OCI-LY3 (cell line): ENCODE measurements around the gene SLC2A13.
"Not testable (repeated sequence)": the region's sequence is repeated elsewhere in the genome, so short reads cannot be mapped to it uniquely, and the experiment has no call there.

Experiments
- H2AFZ ChIP-seq: fragments of 200-600, 300-600 bp; shearing (Covaris generic); 2 replicates; pipeline ENCODE4 v1.6.0; 2014; ENCODE audit warnings: antibody characterized with exemption, low read depth, low read length
- H3K27ac ChIP-seq: fragments of 200-600, 300-600 bp; sonication (generic); 2 replicates; pipeline ENCODE4 v1.5.1; 2014; ENCODE audit warnings: mild to moderate bottlenecking, low read length, moderate library complexity, mixed read lengths
- H3K27me3 ChIP-seq: fragments of 200-600, 300-600 bp; sonication (generic); 2 replicates; pipeline ENCODE4 v1.6.1; 2014; ENCODE audit warnings: low read depth, low read length, mixed read lengths
- H3K36me3 ChIP-seq: fragments of 200-600, 300-600 bp; sonication (generic); replicated peaks from 2 replicates; pipeline ENCODE3; 2014; ENCODE audit warnings: low read depth, low read length, mixed read lengths
- H3K4me1 ChIP-seq: fragments of 300-600, 200-600 bp; sonication (generic); 2 replicates; pipeline ENCODE4 v1.6.1; 2014; ENCODE audit warnings: low read length, mixed read lengths
- H3K4me2 ChIP-seq: fragments of 200-600, 300-600 bp; sonication (generic); 2 replicates; pipeline ENCODE4 v1.6.1; 2014; ENCODE audit warnings: low read length, mixed read lengths
- H3K4me3 ChIP-seq: fragments of 300-600, 200-600 bp; sonication (generic); 2 replicates; pipeline ENCODE4 v1.5.1; 2014; ENCODE audit warnings: antibody characterized with exemption, mild to moderate bottlenecking, low read length, moderate library complexity
- H3K79me2 ChIP-seq: fragments of 300-600, 200-600 bp; shearing (Covaris generic); 2 replicates; pipeline ENCODE4 v1.6.1; 2014; ENCODE audit warnings: mild to moderate bottlenecking, low read length, mixed read lengths
- H3K9ac ChIP-seq: fragments of 300-600, 200-600 bp; shearing (Covaris generic); 2 replicates; pipeline ENCODE4 v1.6.0; 2014; ENCODE audit warnings: mild to moderate bottlenecking, low read length, moderate library complexity
- H3K9me3 ChIP-seq: fragments of 200-600, 300-600 bp; shearing (Covaris generic); 2 replicates; pipeline ENCODE4 v1.6.1; 2014; ENCODE audit warnings: low read length, mixed read lengths; ENCODE audit not compliant: insufficient read depth
- H4K20me1 ChIP-seq: fragments of 200-600, 300-600 bp; sonication (generic); 2 replicates; pipeline ENCODE4 v1.6.1; 2016; ENCODE audit warnings: low read length, mixed read lengths; ENCODE audit not compliant: insufficient read depth
- EZH2phosphoT487 ChIP-seq: fragments of 200-600 bp; shearing (Covaris generic); IDR thresholded peaks from 2 replicates; pipeline ENCODE4 v1.6.1; 2018; ENCODE audit warnings: antibody characterized with exemption, mixed run types, low read depth
- TF ChIP-seq, protein P1 (sequence below): fragments of 200-600, 300-600 bp; sonication (generic); IDR thresholded peaks from 2 replicates; pipeline ENCODE4 v1.5.1; 2014; ENCODE audit warnings: antibody characterized with exemption, low read length, low read depth

The SLC2A13 gene

DNA sequence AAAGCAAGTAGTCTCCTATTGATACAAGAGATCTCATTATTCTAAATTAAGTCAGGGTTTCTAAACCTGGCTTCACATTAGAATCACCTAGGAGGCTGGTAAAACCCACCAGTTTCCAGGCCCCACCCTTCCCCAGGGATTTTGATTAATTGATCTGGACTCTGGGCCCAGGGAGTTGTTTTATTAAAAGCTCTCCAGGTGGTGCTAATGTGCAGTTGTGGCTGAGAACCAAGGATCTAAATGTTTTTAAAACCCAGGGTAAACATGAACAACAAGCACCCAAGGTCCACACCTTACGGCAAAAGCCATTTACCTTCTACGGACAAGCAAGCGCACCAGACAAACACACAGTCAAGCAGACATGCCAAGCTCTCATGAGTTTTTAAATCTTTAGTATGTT, 73.9 kb downstream of the SLC2A13 start:
- Histone ChIP-seq H3K27ac (no peak overlapping the region), H3K4me3 (no peak overlapping the region), H3K4me1 (peaks cover 11% of the 10 kb centered on the region), H2AFZ (no peak overlapping the region), H3K4me2 (no peak overlapping the region), H3K27me3 (no peaks in the 10 kb centered on the region), H3K9me3 (no peaks in the 10 kb centered on the region), H4K20me1 (no peaks in the 10 kb centered on the region), H3K36me3 (peaks cover 3% of the 10 kb centered on the region), H3K9ac (no peak overlapping the region), H3K79me2 (no peaks in the 10 kb centered on the region)
- TF ChIP-seq EZH2phosphoT487 = no peak
- TF ChIP-seq, protein P1, sequence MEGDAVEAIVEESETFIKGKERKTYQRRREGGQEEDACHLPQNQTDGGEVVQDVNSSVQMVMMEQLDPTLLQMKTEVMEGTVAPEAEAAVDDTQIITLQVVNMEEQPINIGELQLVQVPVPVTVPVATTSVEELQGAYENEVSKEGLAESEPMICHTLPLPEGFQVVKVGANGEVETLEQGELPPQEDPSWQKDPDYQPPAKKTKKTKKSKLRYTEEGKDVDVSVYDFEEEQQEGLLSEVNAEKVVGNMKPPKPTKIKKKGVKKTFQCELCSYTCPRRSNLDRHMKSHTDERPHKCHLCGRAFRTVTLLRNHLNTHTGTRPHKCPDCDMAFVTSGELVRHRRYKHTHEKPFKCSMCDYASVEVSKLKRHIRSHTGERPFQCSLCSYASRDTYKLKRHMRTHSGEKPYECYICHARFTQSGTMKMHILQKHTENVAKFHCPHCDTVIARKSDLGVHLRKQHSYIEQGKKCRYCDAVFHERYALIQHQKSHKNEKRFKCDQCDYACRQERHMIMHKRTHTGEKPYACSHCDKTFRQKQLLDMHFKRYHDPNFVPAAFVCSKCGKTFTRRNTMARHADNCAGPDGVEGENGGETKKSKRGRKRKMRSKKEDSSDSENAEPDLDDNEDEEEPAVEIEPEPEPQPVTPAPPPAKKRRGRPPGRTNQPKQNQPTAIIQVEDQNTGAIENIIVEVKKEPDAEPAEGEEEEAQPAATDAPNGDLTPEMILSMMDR = 0 out of 2 replicates have a peak, but pooled peaks have one; percentile 4

GRCh38 chr12:40030970-40031369, 74.9 kb downstream of the SLC2A13 start:
- H3K4me1 ChIP-seq = peaks cover 11% of the 10 kb centered on the region
- H3K9me3 ChIP-seq, H3K9ac ChIP-seq, H3K4me2 ChIP-seq, H3K27ac ChIP-seq, H3K27me3 ChIP-seq, H3K4me3 ChIP-seq, H3K36me3 ChIP-seq, H4K20me1 ChIP-seq, H2AFZ ChIP-seq, H3K79me2 ChIP-seq: not testable (repeated sequence)

DNA sequence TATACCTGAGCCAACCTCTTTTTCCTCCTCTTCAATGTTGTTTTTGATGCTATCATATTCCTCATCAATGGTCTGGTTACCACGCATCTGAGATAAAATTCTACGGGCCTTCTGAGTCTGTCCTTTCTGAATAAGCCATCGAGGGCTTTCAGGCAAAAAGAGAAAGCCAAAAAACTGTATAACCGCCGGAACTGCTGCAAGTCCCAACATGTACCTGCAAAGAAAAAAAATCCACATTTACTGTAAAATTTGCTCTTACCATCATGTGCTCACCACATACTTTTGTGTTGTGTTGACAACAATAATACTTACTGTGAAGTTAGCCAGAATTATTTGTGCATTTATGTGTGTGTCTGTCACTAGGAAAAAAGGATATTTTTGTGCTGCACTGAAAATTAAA, 77.6 kb downstream of the SLC2A13 start:
- TF ChIP-seq, protein P1 = no peak
- no peak for TF ChIP-seq EZH2phosphoT487
- Histone ChIP-seq H2AFZ (no peak overlapping the region), H3K27me3 (no peaks in the 10 kb centered on the region), H3K4me2 (no peak overlapping the region), H3K9ac (no peak overlapping the region), H3K9me3 (no peaks in the 10 kb centered on the region), H3K79me2 (no peaks in the 10 kb centered on the region), H3K27ac (no peak overlapping the region), H3K36me3 (peaks cover 3% of the 10 kb centered on the region), H3K4me3 (no peak overlapping the region), H3K4me1 (no peaks in the 10 kb centered on the region), H4K20me1 (no peaks in the 10 kb centered on the region)

DNA sequence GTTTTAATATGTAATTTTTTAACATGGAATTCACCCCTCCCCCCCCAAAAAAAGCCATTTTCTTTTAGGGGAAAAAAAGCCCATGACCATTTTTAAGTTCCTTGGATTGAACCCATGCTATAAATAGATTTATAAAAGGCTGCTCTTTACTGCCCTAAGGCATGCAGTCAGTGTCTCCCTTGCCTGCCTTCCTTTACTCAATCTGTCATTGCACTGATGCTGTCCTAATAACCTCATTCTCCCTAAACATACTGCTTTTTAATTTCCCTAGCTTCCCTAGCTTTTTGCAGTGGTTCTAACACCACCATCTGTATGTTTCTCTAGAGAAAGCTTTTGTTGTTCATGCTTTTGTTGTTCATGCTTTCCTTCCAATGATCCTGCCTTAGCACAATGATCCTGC, 83.0 kb downstream of the SLC2A13 start:
- H3K79me2 ChIP-seq = no peaks in the 10 kb centered on the region
- H3K4me2 ChIP-seq = no peak overlapping the region
- H3K27ac ChIP-seq = no peak overlapping the region
- H3K9ac ChIP-seq = no peak overlapping the region
- no peak overlapping the region for H2AFZ ChIP-seq
- peaks cover 3% of the 10 kb centered on the region for H3K36me3 ChIP-seq
- no peaks in the 10 kb centered on the region for H3K9me3 ChIP-seq
- no peaks in the 10 kb centered on the region for H4K20me1 ChIP-seq
- no peaks in the 10 kb centered on the region for H3K27me3 ChIP-seq
- no peaks in the 10 kb centered on the region for H3K4me1 ChIP-seq
- TF ChIP-seq, protein P1 = no peak
- no peak for TF ChIP-seq EZH2phosphoT487
- H3K4me3 ChIP-seq = no peak overlapping the region

DNA sequence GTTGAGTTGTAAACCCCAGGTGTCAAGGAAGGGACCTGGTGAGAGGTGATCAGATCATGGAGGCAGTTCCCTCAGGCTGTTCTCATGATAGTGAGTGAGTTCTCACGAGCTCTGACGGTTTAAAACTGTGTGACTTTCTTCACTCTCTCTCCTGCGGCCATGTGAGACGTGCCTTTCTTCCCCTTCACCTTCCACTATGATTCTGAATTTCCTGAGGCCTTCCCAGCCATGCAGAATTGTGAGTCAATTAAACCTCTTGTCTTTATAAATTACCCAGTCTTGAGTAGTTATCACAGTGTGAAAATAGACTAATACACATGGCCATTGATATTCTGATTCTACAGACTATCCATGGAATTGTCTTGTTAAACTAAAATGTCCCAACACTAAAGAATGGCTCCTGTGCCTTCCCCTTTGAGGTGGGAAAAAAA, 85.6 kb downstream of the SLC2A13 start:
- Histone ChIP-seq H3K9ac (no peak overlapping the region), H3K9me3 (no peaks in the 10 kb centered on the region), H3K27ac (no peak overlapping the region), H3K4me1 (no peaks in the 10 kb centered on the region), H3K4me2 (no peak overlapping the region), H3K79me2 (no peaks in the 10 kb centered on the region), H3K4me3 (no peak overlapping the region), H4K20me1 (no peaks in the 10 kb centered on the region), H3K27me3 (no peaks in the 10 kb centered on the region), H2AFZ (no peak overlapping the region), H3K36me3 (no peaks in the 10 kb centered on the region)
- TF ChIP-seq EZH2phosphoT487 = no peak
- TF ChIP-seq, protein P1 = no peak
